Choroid plexus epithelial cell (primary cell): ENCODE measurements around the gene POLDIP2.

Experiments
- DNase-seq: peaks from one replicate; pipeline ENCODE4 v3.0.0-alpha.2; 2010; ENCODE audit warnings: low read depth
- H3K4me3 ChIP-seq: 2 replicates; pipeline ENCODE4 v1.5.1; 2011; ENCODE audit warnings: low read depth, mild to moderate bottlenecking, control low read depth, low read length, moderate library complexity
- TF ChIP-seq, protein P1 (sequence below): conservative IDR thresholded peaks from 2 replicates; pipeline ENCODE4 v1.5.1; 2011; ENCODE audit warnings: low read depth, mild to moderate bottlenecking, control low read depth, inconsistent platforms, low read length, moderate library complexity

The POLDIP2 gene

DNA sequence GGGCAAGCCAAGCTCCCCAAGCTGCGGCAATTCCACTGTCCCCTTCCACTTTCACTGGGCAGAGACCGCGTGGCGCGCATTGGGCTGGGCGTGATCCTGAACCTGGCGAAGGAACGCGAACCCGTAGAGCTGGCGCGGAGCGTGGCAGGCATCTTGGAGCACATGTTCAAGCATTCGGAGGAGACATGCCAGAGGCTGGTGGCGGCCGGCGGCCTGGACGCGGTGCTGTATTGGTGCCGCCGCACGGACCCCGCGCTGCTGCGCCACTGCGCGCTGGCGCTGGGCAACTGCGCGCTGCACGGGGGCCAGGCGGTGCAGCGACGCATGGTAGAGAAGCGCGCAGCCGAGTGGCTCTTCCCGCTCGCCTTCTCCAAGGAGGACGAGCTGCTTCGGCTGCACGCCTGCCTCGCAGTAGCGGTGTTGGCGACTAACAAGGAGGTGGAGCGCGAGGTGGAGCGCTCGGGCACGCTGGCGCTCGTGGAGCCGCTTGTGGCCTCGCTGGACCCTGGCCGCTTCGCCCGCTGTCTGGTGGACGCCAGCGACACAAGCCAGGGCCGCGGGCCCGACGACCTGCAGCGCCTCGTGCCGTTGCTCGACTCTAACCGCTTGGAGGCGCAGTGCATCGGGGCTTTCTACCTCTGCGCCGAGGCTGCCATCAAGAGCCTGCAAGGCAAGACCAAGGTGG, 24.0 kb upstream of the POLDIP2 start:
- H3K4me3 ChIP-seq: no peak overlapping the region
- TF ChIP-seq, protein P1, sequence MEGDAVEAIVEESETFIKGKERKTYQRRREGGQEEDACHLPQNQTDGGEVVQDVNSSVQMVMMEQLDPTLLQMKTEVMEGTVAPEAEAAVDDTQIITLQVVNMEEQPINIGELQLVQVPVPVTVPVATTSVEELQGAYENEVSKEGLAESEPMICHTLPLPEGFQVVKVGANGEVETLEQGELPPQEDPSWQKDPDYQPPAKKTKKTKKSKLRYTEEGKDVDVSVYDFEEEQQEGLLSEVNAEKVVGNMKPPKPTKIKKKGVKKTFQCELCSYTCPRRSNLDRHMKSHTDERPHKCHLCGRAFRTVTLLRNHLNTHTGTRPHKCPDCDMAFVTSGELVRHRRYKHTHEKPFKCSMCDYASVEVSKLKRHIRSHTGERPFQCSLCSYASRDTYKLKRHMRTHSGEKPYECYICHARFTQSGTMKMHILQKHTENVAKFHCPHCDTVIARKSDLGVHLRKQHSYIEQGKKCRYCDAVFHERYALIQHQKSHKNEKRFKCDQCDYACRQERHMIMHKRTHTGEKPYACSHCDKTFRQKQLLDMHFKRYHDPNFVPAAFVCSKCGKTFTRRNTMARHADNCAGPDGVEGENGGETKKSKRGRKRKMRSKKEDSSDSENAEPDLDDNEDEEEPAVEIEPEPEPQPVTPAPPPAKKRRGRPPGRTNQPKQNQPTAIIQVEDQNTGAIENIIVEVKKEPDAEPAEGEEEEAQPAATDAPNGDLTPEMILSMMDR: peak; percentile 47
- peak; percentile 14 for DNase-seq

DNA sequence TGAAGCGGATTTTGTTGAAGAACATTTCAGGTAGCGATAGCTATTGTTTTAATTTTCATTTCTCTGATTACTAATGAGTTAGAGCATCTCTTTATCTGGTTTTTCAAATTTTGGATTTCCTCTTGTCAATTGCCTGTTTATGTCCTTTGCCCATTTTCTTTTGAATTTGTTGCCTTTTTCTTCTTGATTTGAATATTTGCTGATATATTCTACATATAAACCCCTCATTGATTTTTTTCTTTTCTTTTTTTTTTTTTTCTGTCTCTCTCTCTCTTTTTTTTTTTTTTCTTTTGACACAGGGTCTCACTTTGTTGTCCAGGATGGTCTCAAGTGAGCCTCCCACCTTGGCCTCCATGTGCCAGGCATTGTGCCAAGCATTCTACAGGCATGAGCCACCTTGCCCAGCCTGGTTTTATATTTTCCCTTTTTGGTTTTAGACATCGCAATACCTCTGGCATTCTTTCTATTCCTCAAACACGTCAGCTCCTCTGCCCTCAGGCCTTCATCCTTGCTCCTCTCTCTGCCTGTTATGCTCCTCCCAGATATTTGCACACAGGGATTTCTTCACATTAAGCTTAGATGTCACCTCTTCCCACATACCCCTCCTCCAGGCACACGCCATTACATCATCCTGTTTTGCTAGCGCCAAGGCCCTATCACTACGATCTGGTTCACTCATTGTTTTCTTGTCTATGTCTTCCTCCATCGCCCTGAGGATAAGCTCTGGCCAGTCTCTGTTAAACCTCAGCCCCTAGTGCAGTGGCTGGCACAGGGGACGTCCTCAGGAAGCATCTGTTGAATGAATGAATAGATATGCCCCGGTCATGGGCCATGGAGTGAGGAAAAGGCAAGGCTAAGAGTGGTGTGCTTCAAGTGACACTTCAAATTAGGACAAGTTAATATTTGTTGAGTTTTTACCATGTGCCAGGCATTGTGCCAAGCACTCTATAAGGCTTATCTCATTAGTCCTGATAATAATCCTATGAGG, 22.8 kb upstream of the POLDIP2 start:
- peak; percentile 26 for DNase-seq
- TF ChIP-seq, protein P1: no peak
- no peak overlapping the region for H3K4me3 ChIP-seq

DNA sequence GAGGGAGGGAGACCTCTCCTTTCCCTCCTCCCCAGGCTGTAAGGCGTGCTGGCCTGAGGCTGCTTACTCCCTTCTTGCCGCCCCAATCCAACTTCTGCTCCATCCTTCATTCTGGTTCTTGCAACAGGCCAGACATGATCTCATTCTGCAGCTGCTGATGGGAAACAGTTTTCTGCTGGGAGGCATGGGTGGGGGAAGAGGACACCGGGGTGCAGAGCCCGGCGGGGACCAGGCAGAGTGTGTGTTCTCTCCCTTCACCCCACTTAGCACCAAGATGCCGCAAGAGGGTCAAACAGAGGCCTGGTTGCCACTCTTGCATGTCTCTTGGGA, 15.6 kb upstream of the POLDIP2 start:
- TF ChIP-seq, protein P1: no peak
- H3K4me3 ChIP-seq: no peak overlapping the region
- no peak for DNase-seq

DNA sequence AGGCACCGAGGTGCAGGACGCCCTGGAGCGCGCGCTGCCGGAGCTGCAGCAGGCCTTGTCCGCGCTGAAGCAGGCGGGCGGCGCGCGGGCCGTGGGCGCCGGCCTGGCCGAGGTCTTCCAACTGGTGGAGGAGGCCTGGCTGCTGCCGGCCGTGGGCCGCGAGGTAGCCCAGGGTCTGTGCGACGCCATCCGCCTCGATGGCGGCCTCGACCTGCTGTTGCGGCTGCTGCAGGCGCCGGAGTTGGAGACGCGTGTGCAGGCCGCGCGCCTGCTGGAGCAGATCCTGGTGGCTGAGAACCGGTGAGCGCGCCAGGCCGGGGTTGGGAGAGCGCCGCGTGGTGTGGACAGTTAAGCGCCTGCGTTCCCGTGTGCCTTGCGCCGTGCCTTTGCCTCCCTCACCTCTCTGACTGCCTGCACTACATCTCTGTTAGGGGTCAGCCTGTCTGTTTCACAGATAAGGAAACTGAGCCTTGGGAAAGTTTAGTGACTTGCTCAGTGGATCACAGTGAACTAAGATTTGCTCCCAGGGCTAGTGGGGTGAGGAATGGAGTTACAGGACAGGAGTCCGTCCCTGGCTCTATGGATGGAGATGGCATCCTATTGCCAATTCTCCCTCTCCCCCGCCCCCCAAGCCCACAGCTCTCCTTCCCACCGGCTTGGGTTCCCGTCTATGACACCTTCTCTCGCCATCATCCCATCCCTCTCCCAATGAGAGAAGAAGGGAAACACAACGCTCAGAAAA, 15.0 kb upstream of the POLDIP2 start:
- TF ChIP-seq, protein P1: no peak
- DNase-seq: peak; percentile 23
- peak overlapping the region; percentile 56 for H3K4me3 ChIP-seq

DNA sequence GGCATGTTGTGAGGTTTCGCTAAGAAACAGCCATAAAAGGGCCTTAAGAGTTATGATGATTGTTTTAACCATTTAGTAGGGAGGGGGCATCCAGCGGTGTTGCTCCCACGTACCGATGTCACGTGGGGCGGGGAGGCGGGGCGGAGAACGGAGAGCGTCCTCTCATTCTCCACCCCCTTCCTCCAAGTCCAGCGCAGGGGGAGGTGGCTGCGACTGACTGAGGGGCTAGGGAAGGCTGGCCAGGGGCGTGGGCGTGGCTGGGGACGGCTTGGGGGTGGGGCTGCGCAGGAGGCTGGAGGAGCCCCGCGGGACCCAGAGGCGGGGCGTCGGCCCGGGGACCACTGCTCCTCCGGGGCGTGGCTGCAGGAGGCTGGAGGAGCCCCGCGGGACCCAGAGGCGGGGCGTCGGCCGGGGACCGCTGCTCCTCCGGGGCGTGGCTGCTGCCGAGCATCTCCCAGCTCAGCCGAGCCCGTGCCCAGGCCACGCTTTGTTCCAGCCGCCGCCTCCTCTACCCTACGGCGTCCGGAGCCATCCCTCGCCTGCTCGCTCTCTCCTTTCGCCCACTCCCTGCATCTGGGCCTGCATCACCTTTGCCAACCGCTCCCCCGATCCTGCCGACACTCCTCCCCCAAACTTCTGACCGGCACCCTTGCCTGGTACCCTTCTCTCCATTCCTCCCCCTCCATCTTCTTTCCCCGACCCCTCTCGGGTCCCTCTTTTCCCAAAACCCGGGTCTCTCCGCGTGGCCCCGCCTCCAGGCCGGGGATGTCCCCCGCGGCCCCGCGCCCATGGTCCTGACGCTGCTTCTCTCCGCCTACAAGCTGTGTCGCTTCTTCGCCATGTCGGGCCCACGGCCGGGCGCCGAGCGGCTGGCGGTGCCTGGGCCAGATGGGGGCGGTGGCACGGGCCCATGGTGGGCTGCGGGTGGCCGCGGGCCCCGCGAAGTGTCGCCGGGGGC, 14.2 kb upstream of the POLDIP2 start, which contains the start of gene SARM1:
Gene SARM1, plus strand, starts transcription at position 450 of the 958 bp plus-strand sequence. Its CDS starts 339 bp downstream, at position 789.
- DNase-seq: peak; percentile 79
- TF ChIP-seq, protein P1: no peak
- H3K4me3 ChIP-seq: peak within 1 kb of the TSS; percentile 56

DNA sequence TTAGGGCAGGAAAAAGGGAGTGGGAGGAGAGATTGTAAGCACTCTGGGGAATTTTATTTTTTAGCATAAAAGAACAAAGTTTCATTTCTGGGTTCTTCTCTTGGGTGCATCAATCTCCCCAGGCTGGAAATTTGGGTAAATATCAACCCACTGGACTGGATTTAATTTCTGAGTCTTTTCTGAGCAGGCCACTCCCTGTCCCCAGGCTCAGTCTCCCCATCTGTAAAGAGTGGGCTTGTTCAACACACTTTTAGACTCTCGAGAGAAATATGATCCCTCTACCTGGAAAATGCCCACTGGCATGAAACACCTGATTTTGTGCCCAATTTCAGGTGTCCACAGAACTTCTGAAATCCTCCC, 13.4 kb upstream of the POLDIP2 start:
- TF ChIP-seq, protein P1: no peak
- DNase-seq: no peak
- no peak overlapping the region for H3K4me3 ChIP-seq
